Nucleus accumbens (tissue), 56 donors: ENCODE measurements around the gene SLC17A4.

Experiments used
- DNase-seq, 56 donors: peaks; one replicate each; lab custom pipeline; 2025; lab: John Stamatoyannopoulos, UW

The SLC17A4 gene, protein sequence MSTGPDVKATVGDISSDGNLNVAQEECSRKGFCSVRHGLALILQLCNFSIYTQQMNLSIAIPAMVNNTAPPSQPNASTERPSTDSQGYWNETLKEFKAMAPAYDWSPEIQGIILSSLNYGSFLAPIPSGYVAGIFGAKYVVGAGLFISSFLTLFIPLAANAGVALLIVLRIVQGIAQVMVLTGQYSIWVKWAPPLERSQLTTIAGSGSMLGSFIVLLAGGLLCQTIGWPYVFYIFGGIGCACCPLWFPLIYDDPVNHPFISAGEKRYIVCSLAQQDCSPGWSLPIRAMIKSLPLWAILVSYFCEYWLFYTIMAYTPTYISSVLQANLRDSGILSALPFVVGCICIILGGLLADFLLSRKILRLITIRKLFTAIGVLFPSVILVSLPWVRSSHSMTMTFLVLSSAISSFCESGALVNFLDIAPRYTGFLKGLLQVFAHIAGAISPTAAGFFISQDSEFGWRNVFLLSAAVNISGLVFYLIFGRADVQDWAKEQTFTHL

DNA sequence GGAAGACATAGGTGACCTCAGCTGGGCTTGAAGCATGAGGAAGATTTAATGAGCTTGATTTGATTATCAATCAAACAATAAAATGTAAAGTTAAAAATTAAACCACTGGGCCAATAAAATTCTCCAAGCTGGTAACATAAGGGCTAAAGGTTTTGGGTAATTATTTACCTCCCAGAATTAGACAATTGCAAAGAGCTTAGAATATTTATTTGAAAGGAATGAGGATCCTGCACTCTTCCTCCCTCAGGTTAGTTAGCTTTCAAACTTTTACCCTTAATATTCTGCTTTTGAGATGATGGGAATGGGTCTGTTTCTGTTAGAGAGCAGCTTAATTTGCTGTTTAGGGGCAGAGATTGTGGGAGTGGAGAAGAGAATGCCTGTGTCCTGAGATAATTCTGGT lies at the start of gene SLC17A4:
SLC17A4 (plus strand) TSS at position 208 of the 400 bp plus-strand sequence. CDS start 7,221 bp downstream, outside the sequence.
- no peak for DNase-seq

DNA sequence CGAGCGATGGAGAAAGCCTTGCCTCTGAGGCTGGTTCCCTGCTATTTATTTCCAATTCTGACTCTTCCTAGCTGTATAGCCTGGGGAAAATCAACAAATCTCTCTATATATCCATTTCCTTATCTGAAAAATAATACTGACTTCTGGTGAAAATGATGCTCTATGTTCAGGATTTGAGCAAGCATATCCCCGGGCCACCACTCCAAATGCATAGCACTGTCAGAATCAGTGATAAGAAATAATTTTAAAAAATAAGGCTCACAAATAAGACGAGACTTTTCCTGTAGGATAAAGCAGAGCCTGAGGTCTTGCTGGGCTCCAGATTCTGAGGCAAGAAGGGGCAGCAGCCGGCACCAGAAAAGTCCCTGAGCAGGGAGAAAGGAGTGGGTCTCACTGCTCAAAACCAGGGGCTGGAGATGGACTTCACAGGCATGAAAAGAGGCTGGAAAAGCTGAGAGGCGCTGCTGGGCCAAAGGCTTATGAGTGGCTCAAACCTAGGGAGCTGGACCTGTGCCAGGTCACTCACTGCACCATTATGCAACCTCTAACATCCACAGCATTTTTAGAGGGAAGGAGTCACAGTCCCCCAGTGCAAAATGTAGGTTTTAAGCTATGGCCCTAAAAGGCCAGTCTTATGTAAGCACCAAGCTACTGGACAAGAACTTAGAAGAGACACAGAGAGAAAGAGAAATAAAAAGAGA lies 48.1 kb upstream of the SLC17A4 start:
- peak in 7 of 56 donors; percentile 0 to 33 (median 9) for DNase-seq

DNA sequence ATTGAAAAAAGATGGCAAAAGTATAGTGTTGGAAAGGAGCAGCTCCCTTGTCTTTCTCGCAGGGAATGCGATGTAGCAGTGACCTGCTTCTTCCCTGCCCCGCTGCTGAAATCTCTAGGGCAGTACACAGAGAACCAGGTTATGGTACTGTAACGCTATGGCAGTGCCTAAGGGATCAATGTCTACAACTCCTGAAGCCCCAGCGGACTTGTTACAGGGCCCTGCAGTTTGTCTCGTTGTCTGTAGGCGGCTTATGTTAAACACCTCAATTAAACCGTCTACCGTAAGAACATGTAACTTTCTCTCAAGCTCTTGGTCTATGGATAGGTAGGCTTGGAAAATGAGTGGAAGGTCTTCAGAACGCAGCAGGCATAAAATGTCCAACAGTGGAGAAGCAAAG lies 44.8 kb upstream of the SLC17A4 start:
- no peak for DNase-seq

DNA sequence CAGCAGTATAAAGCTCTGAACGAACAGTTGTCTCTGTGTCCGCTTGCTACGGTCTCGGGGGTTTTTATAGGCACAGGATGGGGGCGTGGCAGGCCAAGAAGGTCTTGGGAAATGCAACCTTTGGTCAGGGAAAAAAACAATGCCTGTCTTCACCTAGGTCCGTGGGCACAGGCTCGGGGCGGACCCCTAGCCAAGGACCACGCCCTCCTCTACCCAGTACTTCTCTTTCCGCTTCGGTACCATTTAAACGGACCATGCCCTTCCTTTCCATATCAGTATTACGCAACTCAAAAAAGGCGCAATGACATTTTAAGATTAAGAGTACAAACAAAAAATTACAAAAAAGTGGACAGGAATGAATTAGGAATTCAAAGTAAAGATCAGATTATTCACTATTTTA lies 44.3 kb upstream of the SLC17A4 start:
- DNase-seq: no peak

DNA sequence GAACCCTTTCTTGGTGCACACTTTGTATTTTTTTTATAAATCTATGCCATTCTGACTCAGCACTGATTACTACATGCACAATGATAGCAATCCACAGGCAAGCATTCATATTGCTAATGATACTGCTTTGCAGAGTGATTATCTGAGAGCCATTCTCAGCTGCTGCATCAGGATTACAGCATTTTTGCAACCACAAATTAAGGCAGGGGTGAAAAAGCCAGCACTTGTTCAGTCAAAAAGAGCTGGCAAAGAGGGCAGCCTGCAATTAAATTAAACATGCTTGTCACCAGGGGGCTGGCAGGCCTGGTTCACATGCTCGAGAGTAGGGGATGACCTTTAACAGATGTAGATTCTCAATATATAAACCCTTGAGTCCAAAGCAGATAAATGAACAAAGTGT lies 40.7 kb upstream of the SLC17A4 start:
- peak in 1 of 56 donors; percentile 1 for DNase-seq

DNA sequence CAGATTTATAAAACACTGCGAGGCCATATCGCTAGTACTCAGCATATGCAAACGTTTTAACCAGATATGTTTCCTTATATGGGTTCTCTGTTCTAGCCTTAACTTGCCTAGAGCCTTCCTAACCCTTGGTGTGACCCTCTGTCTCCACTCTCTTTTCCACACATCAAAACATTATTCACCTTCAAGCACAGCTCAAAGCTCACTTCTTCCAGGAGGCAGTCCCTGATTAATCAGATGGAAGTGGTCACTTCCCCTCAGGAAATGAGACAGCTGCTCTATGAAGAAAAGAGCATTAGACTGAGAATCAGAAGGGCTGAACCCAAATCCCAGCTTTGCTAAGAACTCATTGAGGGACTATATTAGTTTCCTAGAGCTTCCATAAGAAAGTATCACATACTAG lies 39.8 kb upstream of the SLC17A4 start:
- DNase-seq: no peak

DNA sequence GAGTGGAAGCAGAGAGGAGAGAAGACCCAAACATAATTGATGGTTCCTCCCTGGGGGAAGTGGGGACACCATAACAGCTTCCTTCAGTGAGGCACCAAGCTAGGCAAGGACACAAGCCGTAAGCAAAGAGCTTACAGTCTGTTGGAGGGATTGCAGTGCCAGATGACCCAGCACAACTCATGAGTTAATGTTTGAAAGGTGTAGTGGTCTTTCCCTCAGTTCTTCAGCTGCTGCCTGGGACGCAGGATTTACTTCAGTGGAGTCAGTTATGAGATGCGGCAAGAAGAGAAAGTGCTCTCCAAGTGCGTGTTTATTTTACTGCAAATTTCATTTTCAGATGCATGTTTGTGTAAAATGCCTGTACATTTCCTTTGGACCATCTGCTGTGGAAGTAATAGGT lies 38.7 kb upstream of the SLC17A4 start:
- no peak for DNase-seq

DNA sequence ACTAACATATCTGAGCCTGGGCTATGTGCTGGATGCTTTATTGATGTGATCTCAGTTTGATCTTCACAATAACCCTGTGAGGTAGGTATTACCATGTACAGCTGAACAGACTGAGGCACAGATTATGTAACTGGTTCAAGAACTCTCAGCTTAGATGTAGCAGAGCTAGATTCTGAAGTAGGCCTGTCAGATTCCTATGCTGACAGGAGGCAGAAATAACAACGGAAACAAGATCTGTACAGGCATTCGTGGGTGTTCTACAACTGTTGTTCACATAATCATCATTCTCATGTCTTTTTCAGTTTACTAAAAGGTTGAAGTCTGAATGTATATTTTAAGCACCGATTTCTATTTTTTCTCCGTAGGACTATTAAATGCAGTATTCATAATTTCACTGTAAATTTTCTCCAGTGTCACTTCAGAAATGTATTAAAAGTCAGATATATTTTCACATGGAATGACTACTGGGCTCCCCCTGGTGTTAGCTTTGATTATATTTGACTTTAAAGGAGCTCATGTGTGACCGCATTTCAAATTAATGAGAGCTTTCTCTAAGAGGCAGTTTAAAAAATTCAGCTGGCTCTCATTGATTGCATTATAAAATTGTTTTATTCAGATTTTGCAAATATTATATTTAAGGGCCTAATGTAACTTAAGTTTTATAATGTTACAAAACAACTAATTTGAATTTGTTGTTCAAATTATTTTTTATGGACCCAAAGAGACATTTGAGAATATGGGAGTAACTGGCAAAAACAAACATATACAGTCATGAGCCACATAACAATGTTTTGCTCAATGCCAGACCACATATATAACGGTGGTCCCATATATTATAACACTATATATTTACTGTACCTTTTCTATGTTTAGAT lies 36.4 kb upstream of the SLC17A4 start:
- peak in 5 of 56 donors; percentile 3 to 58 (median 29) for DNase-seq

DNA sequence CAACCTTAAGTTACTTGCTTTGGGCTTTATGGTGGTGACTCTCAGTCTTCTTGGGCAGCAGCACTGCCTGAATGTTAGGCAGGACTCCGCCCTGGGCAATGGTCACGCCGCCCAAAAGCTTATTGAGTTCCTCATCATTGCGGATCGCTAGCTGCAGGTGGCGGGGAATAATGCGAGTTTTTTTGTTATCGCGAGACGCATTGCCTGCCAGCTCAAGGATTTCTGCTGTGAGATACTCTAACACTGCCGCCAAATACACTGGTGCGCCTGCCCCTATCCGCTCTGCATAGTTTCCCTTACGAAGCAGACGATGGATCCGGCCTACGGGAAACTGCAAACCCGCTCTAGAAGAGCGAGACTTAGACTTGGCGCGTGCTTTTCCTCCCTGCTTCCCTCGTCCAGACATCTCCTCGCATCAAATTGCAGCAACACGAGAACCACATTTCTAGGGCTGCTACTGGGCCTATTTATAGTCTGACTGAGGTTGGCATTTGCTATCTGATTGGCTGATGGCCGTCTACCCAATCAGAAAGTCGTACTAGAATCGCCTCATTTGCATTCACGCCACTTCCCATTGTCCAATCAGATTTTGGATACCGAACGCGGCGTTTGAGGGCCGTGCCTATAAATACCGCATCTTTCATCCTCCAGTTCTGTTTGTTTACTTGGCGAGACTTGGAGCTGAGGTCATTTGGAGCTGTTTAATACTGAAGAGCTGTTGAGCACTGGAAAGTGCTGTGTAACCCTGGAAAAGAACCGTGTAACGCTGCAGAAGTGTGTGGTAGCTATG lies 28.2 kb upstream of the SLC17A4 start:
- no peak for DNase-seq

DNA sequence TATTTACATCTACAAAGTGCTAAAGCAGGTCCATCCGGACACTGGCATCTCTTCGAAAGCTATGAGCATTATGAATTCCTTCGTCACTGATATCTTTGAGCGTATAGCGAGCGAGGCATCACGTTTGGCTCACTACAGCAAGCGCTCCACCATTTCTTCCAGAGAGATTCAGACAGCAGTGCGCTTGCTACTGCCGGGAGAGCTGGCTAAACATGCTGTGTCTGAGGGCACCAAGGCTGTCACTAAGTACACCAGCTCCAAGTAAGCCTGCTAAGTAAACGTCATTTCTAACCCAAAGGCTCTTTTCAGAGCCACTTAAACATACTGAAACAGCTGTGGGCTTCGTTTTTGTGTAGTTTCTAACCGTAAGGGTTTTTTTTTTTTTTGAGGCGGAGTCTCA lies 27.5 kb upstream of the SLC17A4 start:
- DNase-seq: no peak

DNA sequence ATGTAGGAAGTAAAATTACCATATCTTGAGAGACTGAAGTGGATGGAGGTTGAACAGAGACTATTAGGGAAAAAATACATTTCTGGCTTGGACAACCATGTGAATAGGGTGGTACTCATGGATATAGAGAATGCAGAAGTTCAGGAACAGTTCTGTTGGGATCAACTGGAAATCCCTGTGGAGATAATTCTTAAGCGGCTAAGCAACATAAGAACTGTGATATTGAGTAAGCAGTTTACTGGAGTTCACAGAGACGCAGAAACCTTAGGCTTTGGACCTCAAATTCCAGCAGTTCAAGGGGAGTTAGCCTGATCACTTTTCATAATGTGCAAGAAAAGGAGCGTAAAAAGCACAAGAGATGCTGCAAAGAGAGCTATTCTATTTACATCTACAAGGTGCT lies 23.6 kb upstream of the SLC17A4 start:
- DNase-seq: no peak

DNA sequence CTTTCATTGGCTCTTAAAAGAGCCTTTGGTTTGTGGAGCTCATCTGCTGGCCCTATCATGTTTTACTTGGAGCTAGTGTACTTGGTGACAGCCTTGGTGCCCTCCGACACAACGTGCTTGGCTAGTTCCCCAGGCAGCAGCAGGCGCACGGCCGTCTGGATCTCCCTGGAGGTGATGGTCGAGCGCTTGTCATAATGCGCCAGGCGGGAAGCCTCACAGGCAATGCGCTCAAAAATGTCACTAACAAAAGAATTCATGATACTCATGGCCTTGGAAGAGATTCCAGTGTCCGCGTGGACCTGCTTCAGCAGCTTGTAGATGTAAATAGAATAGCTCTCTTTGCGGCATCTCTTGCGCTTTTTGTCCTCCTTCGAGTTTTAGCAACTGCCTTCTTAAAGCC lies 22.8 kb upstream of the SLC17A4 start:
- no peak for DNase-seq

DNA sequence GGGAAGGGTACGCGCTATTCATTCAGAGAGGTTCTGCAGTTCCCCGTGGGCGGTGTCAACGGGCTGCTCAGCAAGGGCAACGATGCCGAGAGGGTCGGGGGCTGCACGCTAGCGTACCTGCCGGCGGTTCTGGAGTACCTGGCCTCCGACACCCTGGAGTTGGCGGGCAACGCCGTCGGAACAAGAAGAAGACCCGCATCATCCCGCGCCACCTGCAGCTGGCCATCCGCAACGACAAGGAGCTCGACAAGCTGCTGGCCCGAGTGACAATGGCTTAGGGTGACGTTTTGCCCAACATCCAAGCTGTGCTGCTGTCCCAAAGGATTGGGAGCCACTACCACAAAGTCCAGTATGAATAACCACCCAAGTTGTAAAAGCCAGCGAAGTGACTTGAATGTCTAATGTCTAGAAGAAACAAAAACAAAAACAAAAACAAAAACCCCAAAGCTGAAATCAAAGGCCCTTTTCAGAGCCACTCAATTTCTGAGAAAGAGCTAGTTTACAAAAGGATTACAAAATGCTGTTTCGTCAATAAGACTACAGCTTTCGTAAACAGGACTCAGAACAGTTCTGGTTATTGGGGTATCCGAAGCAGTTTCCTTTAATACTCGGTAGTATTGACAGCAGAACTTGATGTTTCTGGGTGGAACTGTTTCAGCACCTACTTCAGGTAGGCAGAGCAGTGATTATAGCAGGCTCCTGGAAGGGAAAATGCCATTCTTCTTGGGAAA lies 21.9 kb upstream of the SLC17A4 start:
- no peak for DNase-seq

DNA sequence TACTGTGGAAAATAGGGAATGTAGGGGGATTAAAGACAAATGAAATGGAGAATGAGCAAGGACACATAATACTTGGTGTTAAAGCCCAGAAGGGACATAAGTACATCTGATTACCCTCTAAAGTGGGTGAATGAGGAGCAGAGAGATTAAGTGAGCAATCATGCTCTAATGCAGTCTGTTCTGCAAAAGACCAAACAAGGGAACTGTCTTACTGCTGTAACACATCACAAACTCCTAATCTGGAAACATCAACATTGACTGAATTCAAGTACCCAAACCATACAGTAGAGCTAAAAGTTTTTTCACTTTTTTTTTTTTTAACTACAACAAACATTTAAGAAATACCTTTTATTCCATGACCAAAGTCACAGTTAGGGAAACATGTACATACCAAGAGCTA lies 19.3 kb upstream of the SLC17A4 start:
- no peak for DNase-seq

DNA sequence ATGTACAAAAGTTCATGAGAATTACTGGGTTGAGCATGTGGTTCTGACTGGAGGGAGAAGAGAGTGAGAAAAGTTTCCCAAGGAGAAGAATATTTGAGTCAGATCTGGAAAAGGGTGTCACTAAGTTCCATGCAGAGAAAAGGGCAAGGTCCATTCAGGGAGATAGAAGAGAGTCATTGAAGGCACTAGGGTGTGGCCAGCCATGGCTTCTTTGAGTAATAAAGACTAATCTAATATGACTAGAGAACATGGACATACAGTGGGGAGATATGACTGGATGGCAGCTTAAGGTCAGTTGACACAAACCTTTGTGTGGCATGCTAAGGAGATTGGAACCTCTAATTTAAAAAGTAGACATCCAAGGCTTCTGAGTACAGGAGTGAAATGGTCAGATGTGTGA lies 10.7 kb upstream of the SLC17A4 start:
- DNase-seq: no peak

DNA sequence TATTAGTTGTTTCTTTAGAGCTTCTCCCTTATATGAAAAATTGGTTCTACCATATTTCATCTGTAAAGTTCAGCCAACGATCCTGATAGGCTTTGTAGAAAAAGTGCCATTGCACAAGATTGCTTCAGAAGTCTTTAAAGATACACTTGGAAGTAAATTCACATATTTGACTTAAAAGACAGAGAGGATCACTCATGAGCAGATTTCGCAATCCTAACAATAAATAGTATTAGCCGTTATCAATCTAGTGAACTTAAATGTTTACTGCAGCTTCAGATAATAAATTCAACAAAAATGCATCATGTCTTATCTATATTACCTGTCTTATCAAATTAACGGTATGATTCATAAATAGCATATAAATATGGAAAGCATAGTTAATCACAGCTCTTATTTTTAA lies 8.7 kb upstream of the SLC17A4 start:
- no peak for DNase-seq

DNA sequence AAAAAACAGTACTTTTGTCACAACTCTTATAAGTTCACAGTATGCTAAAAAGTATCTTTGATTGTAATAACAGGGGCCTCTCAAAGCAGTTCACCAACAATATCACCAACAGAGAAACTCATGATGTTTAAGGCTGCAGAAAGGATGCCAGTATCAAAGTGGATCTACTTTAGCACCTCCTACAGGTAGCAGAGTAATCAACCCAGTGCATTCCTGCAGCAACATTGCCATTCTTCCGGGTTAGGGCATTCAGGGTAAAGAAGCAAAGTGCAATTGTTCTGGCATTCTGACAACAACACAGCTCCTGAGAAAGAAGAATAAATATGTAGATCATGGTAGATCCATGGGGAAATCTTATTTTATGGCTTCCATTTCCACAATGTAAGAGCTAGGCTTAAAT lies 7.6 kb upstream of the SLC17A4 start:
- DNase-seq: no peak

DNA sequence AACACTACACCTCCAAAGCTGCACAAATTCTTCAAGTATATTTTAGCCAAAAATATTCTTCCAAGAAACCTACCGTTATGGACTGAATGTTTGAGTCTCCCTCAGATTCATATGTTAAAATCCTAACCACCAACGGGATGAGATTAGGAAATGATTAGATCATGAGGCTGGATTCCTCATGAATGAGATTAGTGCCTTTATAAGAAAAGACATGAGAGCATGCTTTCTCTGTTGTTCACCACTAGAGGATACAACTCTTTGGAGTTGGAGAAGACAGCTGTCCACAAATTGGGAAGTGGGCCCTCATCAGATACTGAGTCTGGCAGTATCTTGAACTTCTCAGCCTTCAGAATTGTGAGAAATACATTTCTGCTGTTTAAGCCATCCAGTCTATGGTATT lies 7.1 kb upstream of the SLC17A4 start:
- no peak for DNase-seq

DNA sequence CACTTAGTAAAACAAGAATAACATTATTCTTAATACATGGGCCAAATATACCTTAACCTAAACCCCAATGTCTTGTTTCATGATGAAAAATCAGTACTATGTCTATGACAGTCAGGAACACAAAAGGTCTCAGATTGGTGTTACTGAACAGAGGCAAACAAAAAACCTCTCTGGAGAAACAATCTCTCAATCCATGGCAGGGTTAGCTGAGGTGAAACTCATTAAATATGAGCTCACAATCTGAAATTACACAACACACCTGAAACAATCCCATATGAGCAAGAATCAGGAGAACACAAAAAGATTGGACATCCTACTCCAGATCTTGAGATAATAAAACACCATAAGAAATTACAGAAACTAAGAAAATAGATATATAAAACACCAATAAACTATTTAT lies 6.5 kb upstream of the SLC17A4 start:
- DNase-seq: no peak
